Superior temporal gyrus (tissue), 1 donor: ENCODE measurements around the gene CDC42BPA.
"Not testable (repeated sequence)": the region's sequence is repeated elsewhere in the genome, so short reads cannot be mapped to it uniquely, and the experiment has no call there.

ENCODE experiments used
- DNase-seq: peaks from one replicate; pipeline ENCODE4 v3.0.0-alpha.2; 2016; ENCODE audit errors: extremely low spot score

CDC42BPA gene

DNA sequence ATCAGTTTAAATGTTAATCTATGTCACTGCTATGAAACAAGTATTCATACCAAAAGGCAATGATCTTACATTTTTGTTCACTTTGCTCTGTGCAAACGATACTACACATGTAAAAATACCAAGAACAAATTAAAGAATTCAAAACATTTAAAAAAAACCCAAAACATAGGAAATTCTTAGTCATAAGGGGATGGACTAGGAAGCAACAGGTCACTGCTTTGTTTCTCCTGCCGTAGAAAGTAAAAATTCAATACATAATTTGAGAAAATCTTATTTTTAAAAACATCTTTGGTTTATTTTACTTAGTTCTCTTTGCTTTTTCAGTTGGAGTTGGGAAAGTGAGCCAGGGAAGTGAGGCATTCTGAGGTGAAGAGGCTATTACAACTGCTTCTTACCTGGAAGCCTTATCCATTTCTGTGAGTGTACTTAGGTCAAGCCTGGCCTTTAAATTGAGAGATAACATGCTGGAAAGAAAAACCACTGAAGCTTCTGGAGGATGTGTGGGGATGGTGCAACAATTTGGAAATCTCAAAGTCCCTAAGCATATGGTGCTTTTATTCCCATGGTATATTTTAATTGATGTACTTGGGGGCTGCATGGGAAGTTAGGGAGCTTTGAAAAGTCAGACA lies 183.5 kb downstream of the CDC42BPA start:
- DNase-seq, result no peak

- DNase-seq, result not testable (repeated sequence)
These were observed 185.6 kb downstream of the CDC42BPA start for GRCh38 chr1:227132695-227133094.

DNA sequence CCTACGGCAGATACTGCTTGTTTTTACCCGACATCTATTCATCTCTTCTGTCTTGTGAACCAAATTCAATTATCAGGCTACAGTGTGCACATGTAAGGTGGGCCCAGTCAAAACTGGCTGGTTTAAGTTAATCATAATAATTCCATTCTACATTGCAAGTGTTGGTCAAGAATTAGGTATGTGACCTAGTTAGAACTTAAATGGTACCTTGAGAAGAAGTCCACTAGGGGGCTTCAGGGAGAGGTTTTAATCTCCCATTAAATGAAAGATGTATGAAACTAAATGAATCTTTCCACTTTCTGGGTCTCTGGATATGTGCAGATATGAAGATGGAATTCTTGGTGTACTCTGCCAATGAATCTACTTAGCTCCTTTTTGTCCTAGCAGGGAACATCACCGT lies 187.1 kb downstream of the CDC42BPA start:
- DNase-seq, result no peak

DNA sequence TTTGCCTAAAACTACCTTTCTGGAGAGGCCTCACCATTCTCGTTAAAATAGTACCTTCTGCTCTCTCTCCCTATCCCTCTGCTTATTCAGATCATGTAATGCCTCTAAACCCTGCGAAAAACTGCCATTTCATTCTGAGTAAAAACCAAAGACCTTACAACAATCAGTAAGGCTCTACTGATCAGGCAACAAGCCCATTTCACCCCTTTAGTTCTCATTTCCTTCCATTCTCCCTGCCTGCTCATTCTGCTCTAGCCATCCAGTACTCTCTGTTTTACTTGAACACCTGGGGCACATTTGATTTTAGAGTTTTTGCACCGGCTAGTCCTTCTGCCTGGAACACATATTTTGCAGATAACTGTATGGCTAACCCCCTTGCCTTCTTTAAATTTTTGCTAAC lies 190.4 kb downstream of the CDC42BPA start:
- DNase-seq, result no peak

GRCh38 chr1:227125929-227126545 lies 192.3 kb downstream of the CDC42BPA start:
- DNase-seq, result no peak

- DNase-seq, result no peak
These were observed 193.8 kb downstream of the CDC42BPA start for GRCh38 chr1:227124473-227124872.

- no peak for DNase-seq
These were observed 197.5 kb downstream of the CDC42BPA start for GRCh38 chr1:227120826-227121225.

DNA sequence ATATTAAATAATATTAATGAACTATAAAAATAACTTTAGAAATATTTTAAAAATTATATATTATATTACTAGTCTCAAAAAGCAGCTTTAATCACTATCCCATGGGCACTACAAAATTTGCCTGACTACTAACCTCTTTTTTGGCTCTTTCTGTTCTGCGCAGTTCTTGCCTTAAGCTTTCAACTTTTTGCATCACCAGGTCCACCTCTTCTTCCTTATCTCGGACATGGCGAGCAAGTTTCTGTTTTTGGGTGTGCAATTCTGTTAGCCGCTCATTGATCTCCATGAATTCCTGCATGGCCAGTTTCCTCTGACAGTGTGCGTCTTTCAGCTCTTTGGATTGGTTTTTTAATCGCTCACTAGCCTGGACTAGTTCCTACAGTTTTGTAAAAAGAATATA lies 205.8 kb downstream of the CDC42BPA start:
- DNase-seq, result no peak

GRCh38 chr1:227111782-227112181 lies 206.5 kb downstream of the CDC42BPA start:
- no peak for DNase-seq

DNA sequence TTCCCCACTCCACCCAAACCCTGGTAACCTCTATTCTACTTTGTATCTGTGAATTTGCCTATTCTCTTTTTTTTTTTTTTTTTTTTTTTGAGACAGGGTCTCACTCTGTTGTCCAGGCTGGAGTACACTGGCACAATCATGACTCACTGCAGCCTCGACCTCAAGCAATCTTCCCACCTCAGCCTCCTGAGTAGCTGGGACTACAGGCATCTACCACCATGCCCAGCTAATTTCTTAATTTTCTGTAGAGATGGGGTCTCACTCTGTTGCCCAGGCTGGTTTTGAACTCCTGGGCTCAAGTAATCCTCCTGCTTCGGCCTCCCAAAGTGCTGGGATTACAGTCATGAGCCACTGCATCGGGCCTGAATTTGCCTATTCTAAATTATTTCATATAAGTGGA lies 213.0 kb downstream of the CDC42BPA start:
- DNase-seq, result not testable (repeated sequence)

DNA sequence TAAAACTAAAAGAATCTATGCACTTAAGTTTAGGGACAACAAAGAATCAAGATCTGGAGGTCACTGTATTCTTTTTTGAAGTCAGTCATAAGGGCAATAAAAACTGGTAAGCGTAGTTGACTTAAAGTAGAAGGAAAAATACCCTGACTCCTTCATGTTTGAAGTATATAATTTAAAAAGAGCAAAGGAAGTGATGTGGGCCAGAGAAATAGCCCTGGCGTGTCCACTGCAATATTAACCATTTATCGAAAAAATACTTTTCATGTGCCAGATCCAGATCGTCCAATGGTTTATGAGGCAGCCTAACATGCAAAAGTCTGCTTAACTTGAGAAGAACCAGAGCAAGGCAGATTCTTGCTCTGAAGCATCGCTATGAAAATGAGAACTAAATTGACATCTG lies 216.2 kb downstream of the CDC42BPA start:
- no peak for DNase-seq

- DNase-seq, result no peak
These were observed 223.9 kb downstream of the CDC42BPA start for GRCh38 chr1:227094249-227094966.

- DNase-seq, result no peak
These were observed 225.0 kb downstream of the CDC42BPA start for GRCh38 chr1:227093309-227093708.

DNA sequence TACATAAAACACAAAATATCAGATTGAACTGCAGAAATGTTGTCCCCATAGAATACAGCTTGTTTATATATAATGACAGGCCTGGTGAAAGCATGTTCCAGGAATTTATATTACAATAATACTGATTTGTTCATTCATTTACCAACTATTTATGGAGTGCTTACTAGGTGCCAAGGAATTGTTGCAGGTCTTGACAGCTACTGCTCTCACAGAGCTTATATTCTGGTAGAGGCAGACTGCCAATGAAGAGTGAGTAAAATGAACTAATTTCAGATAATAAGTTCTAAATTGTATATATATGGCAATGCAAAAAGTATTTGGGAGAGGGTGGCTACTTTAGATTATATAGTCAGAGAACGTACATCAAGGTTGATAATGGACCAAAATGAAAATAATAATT lies 226.2 kb downstream of the CDC42BPA start:
- DNase-seq, result no peak

DNA sequence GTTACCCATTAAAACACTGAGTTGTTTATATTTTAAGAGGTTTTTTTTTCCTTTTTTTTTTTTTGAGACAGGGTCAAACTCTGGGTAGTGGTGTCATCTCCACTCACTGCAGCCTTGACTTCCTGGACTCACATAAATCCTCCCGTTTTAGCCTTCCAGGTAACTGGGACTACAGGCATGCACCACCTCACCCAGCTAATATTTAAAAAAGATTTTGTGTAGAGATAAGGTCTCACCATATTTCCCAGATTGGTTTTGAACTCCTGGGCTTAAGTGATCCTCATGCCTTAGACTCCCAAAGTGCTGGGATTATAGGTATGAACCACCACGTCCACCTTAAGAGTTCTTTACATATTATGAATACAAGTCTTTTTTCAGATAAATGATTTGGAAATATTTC lies 231.7 kb downstream of the CDC42BPA start:
- DNase-seq, result no peak

- DNase-seq, result no peak
These were observed 235.1 kb downstream of the CDC42BPA start for GRCh38 chr1:227082999-227083746.

DNA sequence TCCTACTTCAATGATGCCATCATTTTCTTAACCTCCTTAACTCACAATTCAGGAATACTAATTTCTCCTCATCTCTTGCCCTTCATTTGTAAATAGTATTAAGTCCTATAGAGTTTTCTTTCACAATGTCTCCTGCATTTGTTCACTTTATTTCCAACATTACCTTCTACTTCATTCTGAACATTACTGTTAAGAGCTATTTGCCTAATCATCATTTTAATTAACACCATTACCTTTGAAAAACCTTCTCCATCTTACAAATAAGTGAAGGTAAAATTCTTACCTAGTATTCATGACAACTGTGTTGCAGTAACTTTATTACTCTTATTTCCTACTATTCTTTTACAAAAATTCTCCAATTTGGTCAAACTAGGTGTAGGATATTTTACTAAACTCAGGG lies 240.5 kb downstream of the CDC42BPA start:
- DNase-seq, result no peak

- no peak for DNase-seq
These were observed 244.5 kb downstream of the CDC42BPA start for GRCh38 chr1:227073786-227074185.

DNA sequence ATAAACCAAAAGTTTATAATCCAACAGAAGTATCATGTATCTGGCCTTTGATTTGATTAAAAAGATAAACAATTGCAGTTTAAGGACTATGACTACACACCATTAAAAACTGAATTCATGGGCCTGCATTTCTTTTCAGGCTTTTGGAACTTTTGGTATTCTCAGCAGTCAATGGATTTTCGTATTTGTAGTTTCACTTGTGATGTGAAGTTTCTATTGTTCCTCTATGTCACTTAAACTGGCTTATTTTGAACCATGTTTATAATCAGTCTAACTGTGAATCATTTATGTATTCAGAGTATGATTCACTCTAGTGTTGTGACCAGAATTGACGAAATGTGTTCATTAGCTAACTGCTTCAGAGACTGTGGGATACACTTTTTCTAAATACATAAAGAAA lies 245.3 kb downstream of the CDC42BPA start:
- no peak for DNase-seq

GRCh38 chr1:227071895-227072587 lies 246.3 kb downstream of the CDC42BPA start:
- no peak for DNase-seq

DNA sequence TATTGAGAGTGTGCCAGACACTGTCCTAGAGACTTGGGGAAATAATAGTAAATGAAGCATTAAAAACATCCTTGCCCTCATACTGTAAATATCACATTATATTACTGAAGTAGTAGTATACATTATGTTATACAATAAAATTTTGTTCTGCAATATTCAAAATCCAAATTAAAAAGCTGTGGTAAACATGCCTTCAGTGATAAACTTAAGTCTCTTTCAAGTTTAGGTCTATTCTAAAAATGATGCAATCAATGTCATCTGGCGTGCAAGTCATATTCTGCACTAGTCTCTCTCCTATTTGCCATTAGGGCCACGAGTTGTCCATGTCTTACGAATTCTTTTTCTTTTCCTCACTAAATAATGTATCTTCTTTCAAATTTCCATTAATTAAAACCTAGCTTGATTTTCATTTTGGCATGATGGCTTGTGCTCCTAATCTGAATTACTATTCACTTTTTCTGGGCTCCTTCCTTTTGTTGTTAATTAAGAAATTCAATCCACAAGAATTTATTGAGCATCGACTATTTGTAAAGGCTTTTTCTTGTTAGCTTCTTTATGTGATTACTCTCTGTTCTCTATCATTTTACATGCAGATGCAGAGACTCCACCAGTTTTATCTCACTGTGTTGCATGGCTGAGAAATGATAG lies 247.5 kb downstream of the CDC42BPA start:
- DNase-seq, result no peak
